HG03439 (cell line): ENCODE data around the gene NPBWR2.
A peak's percentile ranks its signal among the peaks of the same experiment; 100 is the strongest.

Experiments used
- ATAC-seq: cut with Tn5 transposase; IDR thresholded peaks from one replicate; pipeline ENCODE4 v1.9.1; 2021; ENCODE audit warnings: mild to moderate bottlenecking, moderate library complexity; ENCODE audit not compliant: unreplicated experiment

NPBWR2 gene

DNA sequence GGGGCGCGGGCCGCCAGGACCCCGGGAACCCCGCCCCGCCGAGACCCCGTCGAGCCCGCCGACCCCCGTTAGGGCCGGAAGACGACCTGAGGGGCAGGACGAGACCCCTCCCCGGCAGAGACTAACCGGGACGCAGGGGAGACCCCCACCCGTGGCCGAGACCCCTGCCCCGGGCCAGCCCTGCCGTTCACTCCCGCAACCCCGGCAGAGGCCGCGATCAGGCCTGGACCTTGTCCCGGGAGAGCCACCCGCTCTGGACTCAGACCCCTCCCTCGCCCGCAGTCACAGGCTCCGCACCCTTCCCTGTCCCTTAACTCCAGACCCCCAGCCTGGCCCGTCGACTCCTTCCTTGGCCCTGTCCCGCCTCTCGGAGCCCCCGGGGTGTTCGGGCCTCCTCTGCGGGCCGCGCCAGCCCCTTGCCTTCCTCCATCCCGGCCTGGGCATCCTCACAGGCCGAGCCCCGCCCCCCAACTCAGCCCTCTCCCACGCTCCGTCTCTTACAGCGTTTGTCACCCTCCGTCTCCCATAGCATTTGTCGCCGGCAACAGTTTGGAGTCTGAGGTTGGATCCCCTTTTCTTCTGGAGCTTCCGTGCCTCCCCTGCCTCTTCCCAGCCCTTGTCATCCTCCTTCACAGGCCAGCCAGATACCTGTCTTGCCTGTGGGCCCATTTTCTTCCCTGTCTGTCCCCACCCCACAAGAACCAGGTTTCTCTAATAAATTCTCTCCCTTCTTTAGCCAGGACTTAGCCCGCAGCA lies 43.8 kb downstream of the NPBWR2 start:
- ATAC-seq, result no peak

DNA sequence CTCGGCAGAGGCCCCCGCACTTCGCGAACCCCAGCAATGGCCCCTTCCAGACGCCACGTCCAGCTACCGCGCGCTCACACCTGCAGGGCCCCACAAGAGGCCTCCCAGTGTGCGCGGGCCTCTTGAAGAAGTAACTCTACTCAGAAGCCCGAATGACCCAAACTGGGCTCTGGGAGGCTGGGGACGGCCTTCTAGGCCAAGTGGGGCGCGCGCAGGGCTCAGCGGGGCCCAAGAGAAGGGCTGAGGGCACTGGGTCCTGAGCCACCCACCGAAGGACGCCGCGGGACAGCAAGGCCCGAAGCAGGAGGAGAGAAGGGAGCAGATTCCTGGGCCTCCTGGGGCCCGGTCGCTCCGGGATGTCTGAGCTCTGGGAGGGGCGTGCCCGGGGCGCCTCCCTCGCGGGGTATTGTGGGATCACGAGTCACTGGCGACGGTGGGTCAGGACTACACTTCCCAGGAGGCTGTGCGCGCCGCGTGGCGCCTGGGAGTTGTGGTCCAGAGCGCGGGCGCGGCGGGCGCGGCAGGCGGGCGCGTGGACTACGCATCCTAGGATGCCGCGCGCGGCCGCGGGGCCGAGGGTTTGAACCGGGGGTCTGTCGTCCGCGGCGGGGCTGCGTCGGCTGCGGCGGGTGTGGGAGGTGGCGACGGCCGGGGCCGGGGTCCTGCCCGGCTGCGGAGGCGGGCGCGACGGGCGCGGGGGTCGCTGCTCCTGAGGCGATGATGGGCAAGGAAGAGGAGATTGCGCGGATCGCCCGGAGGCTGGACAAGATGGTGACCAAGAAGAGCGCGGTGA lies 44.6 kb downstream of the NPBWR2 start, which contains the start of gene TCEA2:
Gene TCEA2 (plus strand): TSS at position 603 of the 793 bp plus-strand sequence. CDS start 115 bp downstream, at position 718.
- ATAC-seq, result peak; percentile 65

DNA sequence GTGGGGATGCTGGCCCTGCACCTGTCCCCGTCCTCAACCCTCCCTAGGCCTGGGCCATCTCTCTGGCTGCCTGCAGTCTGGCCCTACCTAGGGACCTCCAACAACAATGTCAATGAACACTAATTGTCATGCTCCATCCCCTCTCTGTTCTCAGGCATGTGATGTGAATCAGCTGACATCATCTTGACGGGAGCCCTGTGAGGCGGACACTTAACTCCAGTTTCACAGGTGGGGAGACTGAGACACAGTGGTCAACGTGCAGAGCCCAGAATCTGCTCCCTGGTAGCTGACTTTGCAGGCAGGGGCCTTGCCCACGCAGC lies 45.1 kb downstream of the NPBWR2 start:
- ATAC-seq, result no peak

DNA sequence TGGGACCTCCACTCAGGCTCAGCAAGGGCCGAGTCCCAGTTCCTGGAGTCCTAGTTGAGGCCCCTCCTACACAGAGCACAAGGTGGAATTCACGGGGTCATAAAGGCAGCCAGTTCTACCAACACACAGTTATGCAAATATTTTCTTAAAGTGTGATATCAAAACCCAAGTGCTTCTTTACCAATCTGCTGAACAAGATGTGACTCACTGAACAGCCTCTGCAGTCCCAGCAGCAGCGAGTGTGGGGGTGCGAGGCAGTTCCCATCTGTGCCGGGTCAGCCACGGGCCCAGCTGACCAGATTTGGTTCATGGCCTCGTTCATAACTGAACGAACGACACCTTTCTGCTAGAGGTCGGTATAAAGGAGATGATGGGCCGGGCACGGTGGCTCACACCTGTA lies 48.8 kb downstream of the NPBWR2 start:
- no peak for ATAC-seq

DNA sequence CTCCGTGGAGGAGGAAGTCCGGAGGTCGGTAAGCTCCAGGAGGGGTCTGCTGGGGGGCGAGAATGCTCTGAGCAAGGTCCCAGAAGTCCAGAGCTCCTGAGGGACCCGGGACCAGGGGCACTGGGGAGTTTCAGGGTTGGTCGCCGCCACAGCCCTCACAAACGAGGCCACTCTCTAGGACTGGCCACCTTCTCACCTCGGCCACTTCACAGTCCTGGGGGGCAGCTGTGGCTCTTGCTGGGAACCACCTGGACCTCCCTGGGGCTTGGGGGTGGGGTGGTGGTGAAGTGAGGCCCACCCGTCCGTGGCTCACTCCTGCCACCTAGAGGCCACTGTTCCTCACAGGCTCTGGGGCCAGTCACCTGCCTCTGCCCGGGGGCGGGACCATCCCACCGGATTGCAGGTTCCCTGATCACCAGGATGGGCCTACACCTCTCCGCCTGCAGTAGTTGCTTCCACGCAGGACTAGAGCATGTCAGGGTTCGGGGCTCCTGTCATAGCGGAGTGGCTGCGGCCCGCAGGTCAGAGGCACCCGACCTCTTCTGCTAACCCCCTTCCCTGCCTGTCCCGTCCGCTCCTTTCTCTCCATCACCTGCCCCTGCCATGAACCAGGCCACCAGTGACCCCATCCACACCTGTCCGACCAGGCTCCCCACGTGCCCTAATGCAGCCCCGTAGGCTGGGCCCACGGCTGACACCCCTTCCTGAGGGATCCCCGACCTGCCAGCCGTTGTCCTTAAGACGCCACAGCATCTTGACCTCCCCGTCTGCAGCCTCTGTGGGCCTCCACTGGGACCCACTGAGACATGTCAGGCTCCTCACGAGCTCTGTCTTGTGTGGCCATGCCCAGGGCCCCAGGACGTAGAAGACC lies 49.5 kb downstream of the NPBWR2 start:
- no peak for ATAC-seq

DNA sequence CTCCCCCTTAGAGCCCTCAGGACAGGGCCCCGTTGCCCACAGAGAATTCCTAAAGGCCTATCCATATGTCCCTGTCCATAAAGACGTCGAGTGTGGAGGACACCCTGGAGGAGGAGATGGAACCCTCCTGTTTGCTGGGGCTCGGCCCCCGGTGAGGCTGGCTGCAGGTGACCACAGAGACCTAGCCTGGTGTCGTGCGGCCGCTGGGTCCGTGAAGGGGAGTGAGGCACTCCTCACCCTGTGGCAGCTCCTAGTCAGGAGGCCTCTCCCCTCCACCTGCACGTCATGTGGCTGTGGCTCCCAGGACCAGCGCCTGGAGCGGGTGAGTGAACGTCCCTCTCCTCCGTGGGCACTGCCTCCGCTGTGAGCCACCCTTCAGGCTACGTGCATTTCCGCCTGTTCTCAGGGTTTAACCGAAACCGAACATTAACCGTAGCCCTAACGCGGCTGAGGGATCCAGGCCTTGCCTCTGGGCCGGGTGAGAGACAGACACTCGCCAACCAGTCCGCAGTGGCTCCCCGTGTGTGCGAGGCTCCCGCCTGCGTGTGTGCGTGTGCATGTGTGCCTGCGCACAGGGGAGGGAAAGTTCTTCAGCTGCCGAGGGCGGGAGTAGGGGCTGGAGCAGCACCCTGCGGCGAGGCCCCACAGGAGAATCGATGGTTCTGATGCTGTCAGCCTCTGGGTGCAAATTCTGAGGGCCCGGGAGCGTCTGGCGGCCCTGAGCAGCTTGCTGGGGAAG lies 50.3 kb downstream of the NPBWR2 start:
- ATAC-seq, result no peak

DNA sequence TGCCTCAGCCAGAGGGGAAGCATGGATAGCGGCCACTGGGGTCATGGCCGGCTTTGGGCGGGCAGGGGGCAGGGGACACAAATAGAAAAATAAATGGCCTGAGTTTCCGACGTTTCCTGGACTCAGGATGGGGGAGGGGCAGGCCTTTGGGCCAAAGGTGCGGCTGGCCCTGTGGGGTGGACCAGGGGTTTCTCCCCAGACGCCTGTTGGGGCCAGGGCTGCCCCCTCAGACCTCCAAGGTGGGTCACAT lies 50.8 kb downstream of the NPBWR2 start:
- ATAC-seq, result no peak

DNA sequence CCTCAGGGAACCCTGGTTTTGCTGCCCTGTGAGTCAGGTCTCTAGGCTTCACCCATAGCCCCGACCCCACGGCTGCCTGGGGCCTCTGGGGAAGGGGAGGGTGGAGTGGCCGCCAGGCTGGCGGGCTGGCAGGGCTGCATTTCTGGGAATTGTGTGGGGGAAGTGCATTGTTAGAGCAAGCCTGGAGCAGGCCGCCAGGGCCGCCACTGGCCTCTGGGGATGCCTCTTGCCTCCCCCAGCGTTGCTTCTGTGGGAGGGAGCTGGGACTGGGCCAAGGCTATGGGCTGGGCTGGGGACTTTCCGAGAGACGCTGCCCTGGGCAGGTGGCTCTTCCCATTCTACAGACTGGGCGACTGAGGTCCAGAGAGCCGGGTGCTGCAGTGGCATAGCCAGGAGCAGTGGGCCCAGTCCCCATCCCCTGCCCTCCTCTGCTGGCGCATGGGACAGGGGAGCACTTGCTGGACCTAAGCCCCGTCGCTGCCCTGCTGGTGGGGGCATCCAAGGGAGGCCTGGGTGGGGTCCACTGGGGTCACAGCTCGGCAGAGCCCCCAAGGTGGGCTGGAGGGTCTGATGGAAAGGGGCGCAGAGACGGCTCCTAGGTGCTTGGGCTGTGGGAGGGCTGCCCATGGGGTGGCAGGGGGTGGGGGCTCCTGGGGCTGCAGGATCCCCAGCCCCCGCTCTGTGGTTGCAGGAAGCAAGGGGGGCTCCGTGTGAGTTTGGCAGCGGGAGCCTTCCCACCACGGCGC lies 51.3 kb downstream of the NPBWR2 start:
- ATAC-seq, result no peak

DNA sequence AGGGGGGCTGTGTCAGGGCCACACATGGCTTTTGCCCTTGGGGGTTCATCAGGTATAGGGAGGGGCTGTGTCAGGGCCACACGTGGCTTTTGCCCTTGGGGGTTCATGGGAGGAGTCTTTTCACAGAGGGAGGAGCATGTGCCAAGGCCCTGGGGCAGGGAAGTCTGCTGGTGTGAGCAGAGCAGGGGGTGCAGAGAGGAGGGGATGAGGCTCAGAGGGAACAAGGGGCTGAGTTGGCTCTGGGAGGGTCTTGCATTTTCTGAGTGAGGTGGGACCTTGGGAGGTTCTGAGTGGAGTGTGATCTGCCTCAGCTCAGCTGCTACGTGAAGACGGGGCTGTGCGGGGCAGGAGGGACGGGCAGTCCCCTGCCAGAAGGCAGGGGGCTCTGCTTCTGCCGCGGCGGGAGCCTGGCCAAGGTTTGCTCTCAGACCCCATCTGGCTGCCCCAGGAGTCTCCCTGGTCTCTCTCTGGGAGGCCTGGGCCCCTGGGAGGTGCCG lies 51.9 kb downstream of the NPBWR2 start:
- ATAC-seq, result no peak

DNA sequence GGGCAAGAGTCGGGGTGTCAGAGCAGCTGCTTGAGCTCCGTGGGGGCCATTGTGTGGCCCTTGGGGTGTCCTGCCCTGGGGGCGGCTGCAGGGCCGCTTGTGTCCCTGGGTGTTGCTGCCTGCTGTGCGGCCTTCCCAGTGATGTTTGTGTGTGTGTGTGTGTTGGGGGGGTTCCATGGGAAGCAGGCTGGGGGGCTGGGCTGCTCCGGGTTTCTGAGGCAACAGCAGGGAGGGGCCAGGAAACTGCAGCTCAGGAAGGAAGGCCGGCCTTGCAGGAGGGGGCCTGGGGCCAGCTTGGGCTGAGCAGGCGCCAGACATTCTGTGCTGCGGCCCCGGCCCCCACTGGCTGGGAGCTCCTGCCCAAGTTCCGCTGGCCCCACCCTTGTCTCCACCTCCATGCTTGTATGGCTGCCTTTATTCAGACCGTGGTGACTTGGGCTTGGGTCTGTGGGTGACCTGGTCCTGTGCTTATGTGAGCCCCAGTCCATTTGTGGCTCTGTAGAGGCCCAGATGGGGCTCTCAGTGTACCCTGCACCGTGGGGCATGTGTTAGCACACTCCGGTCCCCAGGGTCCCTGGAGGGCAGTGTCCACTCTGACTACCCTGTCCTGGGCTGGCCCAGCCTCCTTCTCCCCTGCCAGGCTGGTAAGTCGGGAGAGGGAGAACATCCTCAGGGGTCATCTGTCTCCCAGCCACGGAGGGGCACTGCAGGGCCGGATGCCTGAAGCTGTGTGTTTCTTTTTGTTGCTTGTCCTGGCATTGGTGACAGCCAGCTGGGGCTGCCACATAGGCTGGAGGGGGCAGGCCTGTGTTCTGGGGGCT lies 53.3 kb downstream of the NPBWR2 start:
- ATAC-seq, result no peak
